ENCODE measurements around the gene GPR31. TPM values are rescaled to one million over a fixed set of nuclear protein-coding genes. Genes with fewer than 3 reads are reported as not detected.

GPR31 gene
- total and polyA plus RNA-seq, 2 donors (not counting 1 experiment from before 2014, with no cell fraction given): not detected

DNA sequence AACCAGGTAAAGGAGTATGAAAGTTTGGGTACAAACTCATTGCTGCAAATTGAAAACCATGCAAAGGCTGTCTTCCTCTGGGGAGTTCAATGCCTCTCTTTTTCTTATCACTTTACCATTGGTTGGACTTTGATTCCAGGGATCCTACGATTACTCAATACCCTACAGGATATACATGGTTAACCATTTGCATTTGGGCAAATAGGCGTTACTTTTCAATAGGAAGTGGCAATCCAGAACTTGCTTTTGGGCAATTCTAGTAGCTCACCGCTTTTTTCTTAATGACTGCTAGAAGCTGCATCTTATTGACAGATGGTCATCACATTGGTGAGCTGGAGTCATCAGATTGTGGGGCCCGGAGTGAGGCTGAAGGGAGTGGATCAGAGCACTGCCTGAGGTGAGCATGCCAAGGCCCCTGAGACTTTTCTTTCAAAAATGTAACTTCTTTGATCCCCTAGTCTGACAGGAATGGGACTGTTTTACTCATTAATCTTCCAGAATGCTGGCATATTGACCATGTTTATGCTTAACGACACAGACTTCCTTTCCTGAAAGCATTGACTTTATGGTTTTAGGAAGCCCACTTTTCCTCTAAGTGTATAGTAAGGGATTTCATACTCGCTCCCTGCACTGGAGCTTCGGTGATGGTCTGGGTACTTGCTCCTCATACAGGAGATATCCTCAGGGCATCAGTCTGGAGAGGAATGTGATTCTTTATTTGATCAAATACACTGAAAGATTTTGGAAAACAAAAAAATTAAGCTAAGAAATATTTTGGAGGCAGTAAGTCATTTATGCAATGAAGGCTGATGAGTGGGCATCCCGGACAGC lies 34.7 kb downstream of the GPR31 start, which contains the start of gene CCR6:
TSS of gene CCR6 (plus strand) at position 270 of the 831 bp plus-strand sequence. CDS start 13,039 bp downstream, outside the sequence.
- Histone ChIP-seq H3K4me3 (ENCODE audit: control extremely low read depth in 1 of 5, extremely low read depth in 1 of 5, insufficient read depth in 1 of 5, low read depth in 2 of 5, low read length in 4 of 5) (peak within 1 kb of the TSS; percentile 65 to 97 (median 81)), H3K27me3 (replicated peaks in 1 of 4; ENCODE audit: control extremely low read depth in 1 of 4, control insufficient read depth in 3 of 4, insufficient read depth in 4 of 4, low read length in 3 of 4) (no peaks in the 10 kb centered on the region), H3K79me2 (ENCODE audit: control insufficient read depth, insufficient read depth, low read length) (peaks cover 88% of the 10 kb centered on the region), H3K4me1 (ENCODE audit: control insufficient read depth in 2 of 2, insufficient read depth in 2 of 2, low read length in 2 of 2) (peaks cover 71 to 79% of the 10 kb centered on the region in 2 donors), H3K4me2 (replicated peaks; ENCODE audit: low read depth, low read length, poor library complexity, severe bottlenecking) (peak within 1 kb of the TSS; percentile 79), H3K36me3 (replicated peaks in 1 of 2; ENCODE audit: control extremely low read depth in 1 of 2, control insufficient read depth in 1 of 2, extremely low read depth in 1 of 2, insufficient read depth in 2 of 2, low read length in 1 of 2) (peaks cover 3 to 27% of the 10 kb centered on the region in 2 experiments), H3K9me3 (ENCODE audit: control extremely low read depth in 1 of 3, control insufficient read depth in 2 of 3, insufficient read depth in 1 of 3, low read length in 2 of 3) (peaks cover 0 to 9% (median 0%) of the 10 kb centered on the region in 3 donors), H4K20me1 (ENCODE audit: control insufficient read depth, insufficient read depth, low read length, poor library complexity, severe bottlenecking) (peaks cover 21% of the 10 kb centered on the region), H3K27ac (ENCODE audit: low read length in 2 of 2) (peak within 1 kb of the TSS; percentile 97 to 98), H2AFZ (ENCODE audit: insufficient read depth, low read depth, low read length, poor library complexity, severe bottlenecking) (no peak within 1 kb of the TSS), H3K9ac (ENCODE audit: low read length) (peak within 1 kb of the TSS; percentile 92)
- intact Hi-C loops (cut with micrococcal nuclease): loop anchor here (1.0 to 10.0 kb wide), 3 partner anchors 7 to 738 kb away; partner anchors contain the start of gene MPC1
- TF ChIP-seq CTCF (IDR thresholded peaks at IDR 0.05): no peak
- no peak for TF ChIP-seq EZH2 (IDR thresholded peaks at IDR 0.05; ENCODE audit: borderline replicate concordance, insufficient read depth, low read depth, low read length, poor library complexity, severe bottlenecking)
- H3K27me3 Mint-ChIP-seq: no peaks in the 10 kb centered on the region
- DNase-seq (peak; percentile 44), ATAC-seq (ENCODE audit: low read depth) (no peak)
- no peaks in the 10 kb centered on the region for H3K9me3 Mint-ChIP-seq (ENCODE audit: insufficient read depth)
- CTCF ChIA-PET: interaction anchor here (0.6 to 22.6 kb wide), 14 partner anchors 9 to 348 kb away, joined by 3 to 437 read pairs (median 6); partner anchors contain the start of gene CEP43
- H3K4me3 Mint-ChIP-seq: peak within 1 kb of the TSS; percentile 96
- POLR2A ChIA-PET: interaction anchor here (1.0 to 14.2 kb wide), 14 partner anchors 7 to 172 kb away, joined by 3 to 432 read pairs (median 6); partner anchors contain the start of genes CEP43 and RNASET2
- WGBS (ENCODE audit: insufficient coverage): 29% methylated on average over 4 of the region's 8 CpGs
- peak within 1 kb of the TSS; percentile 100 for H3K27ac Mint-ChIP-seq
- H3K4me1 Mint-ChIP-seq: peaks cover 87% of the 10 kb centered on the region
